Heart left ventricle (tissue), 16 donors: ENCODE results near the gene EFHD2. TPM values are rescaled to one million over a fixed set of nuclear protein-coding genes. Genes with fewer than 3 reads are reported as not detected.
A peak's percentile ranks its signal among the peaks of the same experiment; 100 is the strongest.

ENCODE experiments used
- ATAC-seq, 4 donors: fragments of 200-7000 bp; cut with Tn5 transposase; one replicate each; pipeline ENCODE4 v1.9.1; 2020 to 2022; ENCODE audit warnings: moderate library complexity in 4 of 4, mild to moderate bottlenecking in 3 of 4, moderate number of reproducible peaks in 1 of 4
- DNase-seq, 5 donors: peaks; one replicate each; pipeline ENCODE4 v3.0.0-alpha.2; 2020
- H3K27ac ChIP-seq, 12 donors: fragments of 200-600 bp; sonication (generic) in 4 of 12; one replicate each; pipeline versions ENCODE4 v1.5.0 to v1.8.0; 2016 to 2022; ENCODE audit warnings: mild to moderate bottlenecking in 2 of 12
- H3K27me3 ChIP-seq, 9 donors: fragments of 200-600 bp; sonication (generic) in 2 of 9; one replicate each; pipeline versions ENCODE4 v1.5.1 to v1.8.0; 2016 to 2022; ENCODE audit warnings: mild to moderate bottlenecking in 3 of 9
- H3K36me3 ChIP-seq, 9 donors: fragments of 200-600 bp; sonication (generic) in 2 of 9; one replicate each; pipeline versions ENCODE4 v1.5.0 to v1.8.0; 2018 to 2022; ENCODE audit warnings: mild to moderate bottlenecking in 2 of 9
- H3K4me1 ChIP-seq, 12 donors: fragments of 200-600 bp; sonication (generic) in 4 of 12; one replicate each; pipeline versions ENCODE4 v1.5.0 to v1.8.0; 2016 to 2022; ENCODE audit warnings: mild to moderate bottlenecking in 3 of 12
- H3K4me3 ChIP-seq, 12 donors: fragments of 200-600 bp; sonication (generic) in 4 of 12; one replicate each; pipeline versions ENCODE4 v1.5.0 to v1.8.0; 2017 to 2022; ENCODE audit warnings: mild to moderate bottlenecking in 9 of 12, moderate library complexity in 4 of 12
- H3K9me3 ChIP-seq, 12 donors: fragments of 200-600 bp; sonication (generic) in 4 of 12; one replicate each; pipeline versions ENCODE4 v1.5.0 to v1.8.0; 2016 to 2022; ENCODE audit warnings: mild to moderate bottlenecking in 1 of 12
- CTCF ChIP-seq, 12 donors: fragments of 200-600 bp; sonication (generic) in 4 of 12; IDR thresholded peaks; one replicate each; pipeline versions ENCODE4 v1.5.0 to v1.8.0; 2018 to 2022; ENCODE audit warnings: antibody characterized with exemption in 12 of 12, mild to moderate bottlenecking in 5 of 12
- POLR2A ChIP-seq, 2 donors: fragments of 450-650 bp; IDR thresholded peaks; one replicate each; pipeline ENCODE4 v1.6.1; 2017; ENCODE audit warnings: antibody characterized with exemption in 2 of 2, mild to moderate bottlenecking in 2 of 2, moderate library complexity in 2 of 2
- WGBS, 4 donors: extraction: QIAGEN DNeasy Blood & Tissue Kit in 2 of 4; methylation state at CpG; one replicate each; pipeline versions ENCODE4 v1.1.5 to v1.1.7; 2013 to 2018; 5-methylcytosine and 5-hydroxymethylcytosine counted together
- intact Hi-C, 10 donors: fragments of 100-400 bp; cut with DNase I; formaldehyde crosslinking; loops; one replicate each; pipeline versions ENCODE4 v1.11.1 to v1.14.2; 2022
- polyA plus RNA-seq, 2 donors: library from polyadenylated mRNA; stranded (reverse); fragments of 200-250 nt; gene quantifications; one replicate each; pipeline ENCODE4 v1.2.3, GENCODE V29; 2013
- total RNA-seq, 9 donors: library from RNA; depleted of rRNA in 2 of 9; stranded (reverse); fragments of >200 nt in 2 of 9; fragmentation: NEBNext Ultra II Directional in 3 of 9; extraction: Animal tissue kit (Norgen Biotek cat#: 25700) in 3 of 9; gene quantifications; one replicate each; pipeline versions ENCODE4 v1.1.0 to v1.2.4, GENCODE V29; 2016 to 2023
- donor health status: ischemic (EF 13 %, LVEDD 7.1; RV severe dilation, severe dysfunction).
- donor health status: healthy with polysubstance abuse.
- donor health status: DM: no; HTN: yes; CAD: no.
- donor health status: DM: no; HTN: no; CAD: no.
- donor health status: ischemic (EF 25% LVEDD 6.9; RV normal size, moderate dysfunction).
- donor health status: ischemic (EF 25% LVEDD 5.7; RV mildly dilated, moderate dysfunction).
- donor health status: healthy.
- donor health status: DM: yes; HTN: yes; CAD: no.
- donor health status: ischemic (EF 35%, LVEDD 5.7; RV mildly dilated, moderate dysfunction).
- donor health status: nonischemic (EF 11% LVEDD 7.7; RV severe dilation, severe dysfunction).
- donor health status: DM: yes; HTN: yes; CAD: no.
- donor health status: PGD.
- donor health status: ischemic (EF 29% LVEDD 5.4; RV normal size, mild dysfunction).
- donor health status: nonischemic (EF 23%, LVEDD 6.1; RV moderate dilation, normal function).

EFHD2 gene
- total and polyA plus RNA-seq, 11 donors = 11.2 to 52.2 (median 15.8) TPM

- Histone ChIP-seq H3K36me3 (peaks cover 0 to 45% (median 7%) of the 10 kb centered on the region in 9 donors), H3K27ac (no peak overlapping the region), H3K4me1 (peaks cover 0 to 61% (median 19%) of the 10 kb centered on the region in 12 donors), H3K27me3 (no peaks in the 10 kb centered on the region), H3K4me3 (no peak overlapping the region), H3K9me3 (no peaks in the 10 kb centered on the region)
- peak in 2 of 4 donors; percentile 9 to 30 for ATAC-seq
- WGBS, 4 donors = 84 to 89% (median 86%) methylated on average over 11 of the region's 11 CpGs
- no peak for DNase-seq
- TF ChIP-seq POLR2A (IDR thresholded peaks at IDR 0.05) = no peak
- TF ChIP-seq CTCF (IDR thresholded peaks at IDR 0.05) = no peak
- intact Hi-C loops = loop anchor here in 2 of 10 donors (10.0 kb wide), 2 partner anchors 269 to 279 kb away; partner anchors contain the start of gene TMEM51 (in 1 of the 2)
These were observed 13.8 kb downstream of the EFHD2 start for GRCh38 chr1:15423355-15424077.

- peak in 1 of 4 donors; percentile 30 for ATAC-seq
- no peak for TF ChIP-seq POLR2A (IDR thresholded peaks at IDR 0.05)
- no peak for TF ChIP-seq CTCF (IDR thresholded peaks at IDR 0.05)
- 79 to 87% (median 83%) methylated on average over 13 of the region's 13 CpGs for WGBS, 4 donors
- DNase-seq = no peak
- H3K36me3 ChIP-seq = peaks cover 0 to 52% (median 7%) of the 10 kb centered on the region in 9 donors
- H3K4me3 ChIP-seq = no peak overlapping the region
- no peak overlapping the region for H3K27ac ChIP-seq
- H3K27me3 ChIP-seq = no peaks in the 10 kb centered on the region
- peaks cover 0 to 54% (median 16%) of the 10 kb centered on the region in 12 donors for H3K4me1 ChIP-seq
- intact Hi-C loops = loop anchor here in 2 of 10 donors (10.0 kb wide), 2 partner anchors 269 to 279 kb away; partner anchors contain the start of gene TMEM51 (in 1 of the 2)
- no peaks in the 10 kb centered on the region for H3K9me3 ChIP-seq
These were observed 14.5 kb downstream of the EFHD2 start for GRCh38 chr1:15424146-15424667.

GRCh38 chr1:15424981-15425380 is 15.3 kb downstream of the EFHD2 start:
- no peak for ATAC-seq
- DNase-seq = no peak
- no peak overlapping the region for H3K4me3 ChIP-seq
- H3K9me3 ChIP-seq = no peaks in the 10 kb centered on the region
- H3K27ac ChIP-seq = no peak overlapping the region
- peaks cover 0 to 60% (median 7%) of the 10 kb centered on the region in 9 donors for H3K36me3 ChIP-seq
- WGBS, 4 donors = 80 to 90% (median 85%) methylated on average over 5 of the region's 5 CpGs
- H3K27me3 ChIP-seq = no peaks in the 10 kb centered on the region
- intact Hi-C loops = loop anchor here in 3 of 10 donors (5.0 to 10.0 kb wide), 3 partner anchors 270 to 280 kb away; partner anchors contain the start of gene TMEM51 (in 2 of the 3)
- H3K4me1 ChIP-seq = peaks cover 0 to 46% (median 14%) of the 10 kb centered on the region in 12 donors
- no peak for TF ChIP-seq CTCF (IDR thresholded peaks at IDR 0.05)
- TF ChIP-seq POLR2A (IDR thresholded peaks at IDR 0.05) = no peak

DNA sequence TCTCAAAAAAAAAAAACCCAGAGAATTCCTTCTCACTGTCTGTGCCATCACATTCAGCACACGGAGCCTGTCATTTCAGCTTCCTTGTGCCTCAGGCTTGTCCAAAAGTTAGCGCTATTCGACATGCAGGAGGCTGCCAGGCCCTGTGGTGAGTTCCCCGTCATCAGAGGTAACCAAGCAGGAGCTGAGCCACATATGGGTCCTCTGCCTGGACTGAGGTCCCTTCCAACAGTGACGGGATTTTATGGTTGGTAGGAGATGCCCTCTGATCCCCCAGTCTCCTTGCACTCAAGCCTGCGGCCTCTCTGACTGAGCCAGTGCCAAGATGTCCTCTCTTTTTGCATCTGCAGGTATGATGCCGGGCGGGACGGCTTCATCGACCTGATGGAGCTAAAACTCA is 15.8 kb downstream of the EFHD2 start:
- WGBS, 4 donors = 95 to 98% (median 97%) methylated on average over 6 to 10 of the region's 10 CpGs
- peaks cover 0 to 42% (median 14%) of the 10 kb centered on the region in 12 donors for H3K4me1 ChIP-seq

More for the DNA sequence above, 15.8 kb downstream of the EFHD2 start:
- DNase-seq (no peak), ATAC-seq (no peak)
- intact Hi-C loops = loop anchor here in 3 of 10 donors (5.0 to 10.0 kb wide), 3 partner anchors 271 to 281 kb away; partner anchors contain the start of gene TMEM51 (in 2 of the 3)
- Histone ChIP-seq H3K27ac (no peak overlapping the region), H3K4me3 (no peak overlapping the region), H3K27me3 (no peaks in the 10 kb centered on the region), H3K36me3 (peaks cover 0 to 65% (median 7%) of the 10 kb centered on the region in 9 donors), H3K9me3 (no peaks in the 10 kb centered on the region)
- TF ChIP-seq POLR2A (IDR thresholded peaks at IDR 0.05) (no peak), CTCF (IDR thresholded peaks at IDR 0.05) (no peak)
